IMR-90 (cell line): ENCODE results near the gene SLC9A3.

Experiments used
- CEBPB ChIP-seq: IDR thresholded peaks from 2 replicates; pipeline ENCODE4 v1.6.1; 2012; ENCODE audit warnings: low read depth, low read length, improper control_type of control experiment
- MAZ ChIP-seq: IDR thresholded peaks from 2 replicates; pipeline ENCODE4 v1.6.1; 2012; ENCODE audit warnings: low read depth, mild to moderate bottlenecking, low read length, improper control_type of control experiment, moderate library complexity, borderline replicate concordance
- POLR2A ChIP-seq: IDR thresholded peaks from 2 replicates; pipeline ENCODE4 v1.6.1; 2012; ENCODE audit warnings: mild to moderate bottlenecking, low read depth, low read length
- RAD21 ChIP-seq: IDR thresholded peaks from 2 replicates; pipeline ENCODE4 v1.6.1; 2012; ENCODE audit warnings: low read length, improper control_type of control experiment
- RFX5 ChIP-seq: IDR thresholded peaks from 2 replicates; pipeline ENCODE4 v1.8.0; 2012; ENCODE audit warnings: low read depth, mild to moderate bottlenecking, low read length, moderate library complexity
- SMC3 ChIP-seq: fragments of 150-350 bp; IDR thresholded peaks from 2 replicates; pipeline ENCODE4 v1.6.1; 2016; ENCODE audit warnings: low read depth, mild to moderate bottlenecking, antibody characterized with exemption, low read length, moderate library complexity
- TF ChIP-seq, protein P1 (sequence below): conservative IDR thresholded peaks from 2 replicates; pipeline ENCODE4 v1.5.1; 2012; ENCODE audit warnings: mild to moderate bottlenecking, low read depth, low read length, improper control_type of control experiment
- TF ChIP-seq, protein P2 (sequence below): fragments of 150-350 bp; IDR thresholded peaks from 2 replicates; pipeline ENCODE4 v1.6.1; 2017; ENCODE audit warnings: mild to moderate bottlenecking, antibody characterized with exemption, low read length, low read depth

DNA sequence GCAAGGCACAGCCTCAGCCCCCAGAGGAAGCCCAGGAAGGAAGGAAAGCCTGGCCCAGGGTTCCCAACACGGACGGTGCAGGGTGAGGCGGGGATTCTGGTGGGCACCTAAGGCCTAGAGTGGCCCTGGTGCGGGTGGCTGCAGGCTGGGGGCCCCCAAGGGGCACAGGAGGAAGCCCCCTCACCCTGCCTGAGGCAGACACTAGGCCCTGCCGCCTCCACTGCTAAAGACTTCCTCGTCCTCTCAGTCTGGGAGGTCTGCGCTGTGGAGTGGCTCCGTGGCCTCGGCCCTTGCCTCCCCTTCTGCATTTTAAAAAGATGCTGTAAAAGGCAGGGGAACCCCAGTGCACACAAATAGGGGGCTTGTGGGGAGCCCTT lies 3.4 kb downstream of the SLC9A3 start:
- TF ChIP-seq MAZ (no peak), CEBPB (no peak), POLR2A (no peak), RAD21 (no peak), RFX5 (no peak), SMC3 (no peak)
- TF ChIP-seq, protein P1, sequence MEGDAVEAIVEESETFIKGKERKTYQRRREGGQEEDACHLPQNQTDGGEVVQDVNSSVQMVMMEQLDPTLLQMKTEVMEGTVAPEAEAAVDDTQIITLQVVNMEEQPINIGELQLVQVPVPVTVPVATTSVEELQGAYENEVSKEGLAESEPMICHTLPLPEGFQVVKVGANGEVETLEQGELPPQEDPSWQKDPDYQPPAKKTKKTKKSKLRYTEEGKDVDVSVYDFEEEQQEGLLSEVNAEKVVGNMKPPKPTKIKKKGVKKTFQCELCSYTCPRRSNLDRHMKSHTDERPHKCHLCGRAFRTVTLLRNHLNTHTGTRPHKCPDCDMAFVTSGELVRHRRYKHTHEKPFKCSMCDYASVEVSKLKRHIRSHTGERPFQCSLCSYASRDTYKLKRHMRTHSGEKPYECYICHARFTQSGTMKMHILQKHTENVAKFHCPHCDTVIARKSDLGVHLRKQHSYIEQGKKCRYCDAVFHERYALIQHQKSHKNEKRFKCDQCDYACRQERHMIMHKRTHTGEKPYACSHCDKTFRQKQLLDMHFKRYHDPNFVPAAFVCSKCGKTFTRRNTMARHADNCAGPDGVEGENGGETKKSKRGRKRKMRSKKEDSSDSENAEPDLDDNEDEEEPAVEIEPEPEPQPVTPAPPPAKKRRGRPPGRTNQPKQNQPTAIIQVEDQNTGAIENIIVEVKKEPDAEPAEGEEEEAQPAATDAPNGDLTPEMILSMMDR = no peak
- TF ChIP-seq, protein P2, sequence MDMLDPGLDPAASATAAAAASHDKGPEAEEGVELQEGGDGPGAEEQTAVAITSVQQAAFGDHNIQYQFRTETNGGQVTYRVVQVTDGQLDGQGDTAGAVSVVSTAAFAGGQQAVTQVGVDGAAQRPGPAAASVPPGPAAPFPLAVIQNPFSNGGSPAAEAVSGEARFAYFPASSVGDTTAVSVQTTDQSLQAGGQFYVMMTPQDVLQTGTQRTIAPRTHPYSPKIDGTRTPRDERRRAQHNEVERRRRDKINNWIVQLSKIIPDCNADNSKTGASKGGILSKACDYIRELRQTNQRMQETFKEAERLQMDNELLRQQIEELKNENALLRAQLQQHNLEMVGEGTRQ = no peak
